HG03280 (cell line): ENCODE results near the gene TSPAN12.

Source experiments
- ATAC-seq: cut with Tn5 transposase; IDR thresholded peaks from one replicate; pipeline ENCODE4 v1.9.1; 2021; ENCODE audit warnings: mild to moderate bottlenecking, moderate library complexity; ENCODE audit not compliant: unreplicated experiment

The TSPAN12 gene

DNA sequence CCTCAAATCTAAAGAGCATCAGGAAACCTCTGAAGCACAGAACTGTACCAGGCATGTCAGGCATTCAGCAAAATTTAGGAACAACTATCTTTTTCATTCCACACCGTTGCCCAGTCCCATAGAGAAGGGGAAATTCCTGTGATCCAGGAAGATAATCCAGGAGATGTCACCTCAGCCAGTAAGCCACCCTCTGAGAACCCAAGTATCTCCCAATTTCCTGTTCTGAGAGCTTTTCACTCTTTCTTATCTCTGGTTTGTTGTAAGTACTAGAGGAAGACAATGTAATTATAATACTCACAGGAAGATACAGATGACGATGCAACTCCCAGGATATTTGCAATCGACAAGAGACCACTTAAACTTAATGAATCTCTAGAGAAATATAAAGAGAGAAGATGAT is 97.1 kb downstream of the TSPAN12 start:
- ATAC-seq = no peak

GRCh38 chr7:120760050-120760449 is 97.9 kb downstream of the TSPAN12 start:
- ATAC-seq = peak; percentile 80

DNA sequence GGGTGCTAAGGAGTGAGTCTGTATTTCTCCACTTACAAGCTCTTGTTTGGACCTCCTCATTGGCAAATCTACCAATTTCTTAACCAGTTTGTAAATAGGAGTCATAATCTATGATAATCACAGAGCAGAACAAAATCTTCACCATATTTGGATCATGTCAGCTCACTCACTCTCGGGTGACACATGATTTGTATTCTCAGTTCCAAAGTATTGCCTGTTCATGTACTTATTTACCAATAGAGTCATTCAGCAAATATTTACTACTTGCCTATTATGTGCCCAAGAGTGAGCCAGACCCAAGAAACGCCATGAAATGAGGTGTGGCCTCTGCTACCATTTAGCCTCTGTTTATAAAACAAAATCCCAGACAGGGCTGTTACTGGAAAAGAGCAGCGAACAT is 114.8 kb downstream of the TSPAN12 start:
- ATAC-seq = no peak

DNA sequence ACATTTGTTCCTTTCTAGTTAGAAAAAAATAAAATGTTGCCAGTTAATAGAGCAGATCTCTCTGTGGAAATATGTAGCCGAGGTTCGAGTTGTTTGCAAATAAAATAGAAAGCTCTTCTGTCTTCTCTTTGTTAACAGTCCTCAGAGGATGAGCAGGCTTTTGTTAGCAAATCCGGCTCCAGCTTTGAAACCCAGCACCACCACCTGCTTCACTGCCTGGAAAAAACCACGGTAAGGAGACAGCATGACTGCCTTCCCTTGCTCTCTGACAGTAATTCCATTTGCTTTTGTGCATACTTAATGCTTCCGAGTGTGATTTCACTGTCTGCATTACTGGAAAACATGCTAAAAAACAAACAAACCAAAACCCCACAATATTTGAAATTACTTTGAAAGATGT is 115.6 kb downstream of the TSPAN12 start:
- no peak for ATAC-seq

- no peak for ATAC-seq
Observed at GRCh38 chr7:120741371-120742042, 116.4 kb downstream of the TSPAN12 start.

GRCh38 chr7:120740348-120740747 is 117.6 kb downstream of the TSPAN12 start:
- no peak for ATAC-seq

DNA sequence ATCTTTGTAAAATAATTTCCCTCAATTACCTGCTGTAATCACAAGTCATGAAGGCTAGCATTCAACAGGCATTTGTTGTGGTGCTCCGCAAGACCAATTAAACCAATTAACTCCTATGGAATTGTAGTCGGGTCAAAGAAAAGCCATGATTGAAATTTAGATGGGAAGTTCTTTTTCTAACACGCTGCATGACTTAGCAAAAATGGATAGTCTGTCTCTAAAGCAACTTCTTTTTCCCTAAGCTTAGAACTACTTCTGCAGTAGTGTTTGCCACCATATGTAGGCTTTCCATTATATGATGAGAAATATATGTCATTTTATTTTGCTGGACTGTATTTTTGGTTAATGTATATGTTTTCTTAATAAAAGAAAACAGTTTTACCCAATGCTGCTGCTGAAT is 119.1 kb downstream of the TSPAN12 start:
- ATAC-seq = no peak
